Heart left ventricle (tissue), 13 donors: ENCODE results near the gene TBC1D7.
A peak's percentile ranks its signal among the peaks of the same experiment; 100 is the strongest.

Experiments
- CTCF ChIP-seq, 12 donors: fragments of 200-600 bp; sonication (generic) in 4 of 12; IDR thresholded peaks; one replicate each; pipeline versions ENCODE4 v1.5.0 to v1.8.0; 2018 to 2022; ENCODE audit warnings: antibody characterized with exemption in 12 of 12, mild to moderate bottlenecking in 5 of 12
- POLR2A ChIP-seq, 2 donors: fragments of 450-650 bp; IDR thresholded peaks; one replicate each; pipeline ENCODE4 v1.6.1; 2017; ENCODE audit warnings: antibody characterized with exemption in 2 of 2, mild to moderate bottlenecking in 2 of 2, moderate library complexity in 2 of 2
- donor health status: ischemic (EF 13 %, LVEDD 7.1; RV severe dilation, severe dysfunction).
- donor health status: DM: no; HTN: yes; CAD: no.
- donor health status: DM: no; HTN: no; CAD: no.
- donor health status: ischemic (EF 25% LVEDD 6.9; RV normal size, moderate dysfunction).
- donor health status: ischemic (EF 25% LVEDD 5.7; RV mildly dilated, moderate dysfunction).
- donor health status: ischemic (EF 35%, LVEDD 5.7; RV mildly dilated, moderate dysfunction).
- donor health status: nonischemic (EF 11% LVEDD 7.7; RV severe dilation, severe dysfunction).
- donor health status: DM: yes; HTN: yes; CAD: no.
- donor health status: PGD.
- donor health status: ischemic (EF 29% LVEDD 5.4; RV normal size, mild dysfunction).
- donor health status: nonischemic (EF 23%, LVEDD 6.1; RV moderate dilation, normal function).

GRCh38 chr6:13331516-13332348 lies 3.4 kb upstream of the TBC1D7 start:
- TF ChIP-seq CTCF (IDR thresholded peaks at IDR 0.05) (peak; percentile 49 to 73 (median 62)), POLR2A (IDR thresholded peaks at IDR 0.05) (no peak)
